Stimulated activated CD8-positive, alpha-beta memory T cell treated with anti-CD3 and anti-CD28 coated beads, Interleukin-2, amount 100 ng/mL, for 1 hour (primary cell): ENCODE data around the gene CALN1.
"Not testable (repeated sequence)": the region's sequence is repeated elsewhere in the genome, so short reads cannot be mapped to it uniquely, and the experiment has no call there.

Experiments
- DNase-seq, 2 donors: peaks; one replicate each; pipeline ENCODE4 v3.0.0-alpha.2; 2020; ENCODE audit warnings: low read depth in 2 of 2

Gene CALN1

DNA sequence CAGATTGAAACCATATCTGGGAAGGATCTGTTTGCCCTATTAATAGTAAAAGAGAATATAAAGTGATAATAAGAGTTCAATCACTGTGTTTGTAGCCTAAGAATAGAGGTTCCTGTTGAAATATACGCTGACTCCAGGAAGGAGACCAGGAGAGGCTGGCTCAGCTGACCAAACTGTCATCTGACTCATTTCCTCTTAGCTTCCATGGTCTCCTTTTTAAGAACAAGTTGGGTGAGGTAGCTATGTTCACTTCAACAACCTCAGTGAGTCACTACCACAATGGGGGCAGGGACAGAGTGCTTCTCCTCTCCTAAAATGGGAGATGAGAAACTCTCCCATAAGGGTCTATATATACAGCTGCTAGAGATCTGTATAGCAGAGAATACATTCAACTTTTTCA is 543.3 kb downstream of the CALN1 start:
- DNase-seq, result no peak

DNA sequence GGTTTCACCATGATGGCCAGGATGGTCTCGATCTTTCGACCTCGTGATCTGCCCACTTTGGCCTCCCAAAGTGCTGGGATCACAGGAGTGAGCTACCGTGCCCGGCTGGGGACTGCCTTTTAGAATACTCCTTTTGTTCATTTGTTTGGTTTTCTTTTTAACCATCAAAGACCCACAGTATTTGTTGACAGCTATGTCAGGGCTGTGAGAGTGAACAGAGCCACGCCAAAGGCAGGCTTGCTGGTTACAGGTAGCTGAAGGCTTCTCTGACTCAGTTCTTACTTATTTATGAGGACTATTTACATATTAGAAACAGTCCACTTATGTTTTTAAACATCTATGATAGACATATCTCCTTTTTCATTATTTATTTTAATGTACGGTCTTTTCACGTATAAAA is 544.5 kb downstream of the CALN1 start:
- no peak for DNase-seq

DNA sequence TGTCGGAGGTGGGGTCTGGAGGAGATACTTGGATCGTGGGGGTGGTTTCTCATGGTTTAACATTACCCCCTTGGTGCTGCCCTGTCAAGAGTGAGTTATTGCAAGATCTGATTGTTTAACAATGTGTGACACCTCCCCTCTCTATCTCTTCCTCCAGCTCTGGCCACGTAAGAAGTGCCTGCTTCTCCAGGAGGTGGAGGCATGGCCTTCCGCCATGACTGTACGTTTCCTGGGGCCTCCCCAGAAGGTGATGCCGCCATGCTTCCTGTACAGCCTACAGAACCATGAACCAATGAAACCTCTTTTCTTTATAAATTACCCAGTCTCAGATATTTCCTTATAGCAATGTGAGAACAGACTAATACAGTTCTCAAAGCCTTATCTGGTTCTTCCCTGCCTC is 547.0 kb downstream of the CALN1 start:
- no peak for DNase-seq

DNA sequence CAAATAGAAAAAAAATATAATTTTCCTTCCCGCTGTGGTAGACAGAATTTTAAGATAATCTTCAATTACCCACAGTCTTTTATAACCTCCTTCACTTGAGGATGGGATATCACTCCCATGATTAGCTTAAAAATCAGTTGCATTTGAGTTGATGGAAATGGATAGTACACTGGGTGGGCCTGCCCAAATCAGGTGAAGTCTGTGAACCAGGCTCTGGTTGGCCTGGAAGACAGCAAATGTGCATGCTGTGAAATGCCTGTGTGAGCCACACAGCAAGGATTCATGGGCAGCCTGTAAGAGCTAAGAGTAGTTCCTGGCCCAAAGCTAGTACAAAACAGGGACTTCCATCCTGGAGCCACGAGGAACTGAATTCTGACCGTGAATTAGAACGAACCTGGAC is 548.0 kb downstream of the CALN1 start:
- no peak for DNase-seq

DNA sequence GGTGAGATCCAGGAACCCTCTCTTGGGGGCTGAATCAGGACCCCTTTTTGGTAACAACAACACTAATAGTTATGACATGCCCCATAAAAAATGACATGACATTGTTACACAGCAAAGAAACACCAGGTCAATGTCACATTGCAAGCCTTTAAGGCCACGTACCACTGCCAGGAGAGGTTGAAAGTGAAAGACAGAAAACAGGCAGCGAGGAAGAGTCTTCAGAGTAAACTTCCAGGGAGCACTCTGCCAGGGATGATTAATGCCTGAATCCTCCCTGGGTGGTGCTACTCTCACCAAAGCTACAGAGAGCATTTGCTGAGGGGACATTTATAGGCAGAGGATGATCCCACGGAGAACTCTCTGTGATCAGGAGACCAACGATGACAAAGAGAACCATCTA is 551.6 kb downstream of the CALN1 start:
- no peak for DNase-seq

DNA sequence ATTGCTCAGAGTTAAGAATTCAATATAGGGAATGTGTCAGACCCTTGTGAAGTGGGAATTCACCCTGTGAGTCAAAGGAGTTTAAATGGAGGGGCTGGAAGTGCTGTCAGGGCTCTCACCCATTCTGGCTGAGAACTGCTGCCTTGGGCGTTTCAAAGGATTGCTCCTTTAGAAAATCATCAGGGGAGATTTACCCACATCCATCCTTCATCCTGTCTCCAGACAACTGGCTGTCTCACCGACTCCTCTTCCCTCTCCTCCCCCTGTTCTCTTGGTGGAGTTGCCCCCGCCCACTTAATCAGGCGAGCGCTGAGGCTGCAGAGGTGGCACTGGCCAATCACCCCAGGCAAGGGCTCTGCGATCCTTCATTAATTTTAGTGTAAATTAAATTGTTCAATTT is 554.8 kb downstream of the CALN1 start:
- no peak for DNase-seq

DNA sequence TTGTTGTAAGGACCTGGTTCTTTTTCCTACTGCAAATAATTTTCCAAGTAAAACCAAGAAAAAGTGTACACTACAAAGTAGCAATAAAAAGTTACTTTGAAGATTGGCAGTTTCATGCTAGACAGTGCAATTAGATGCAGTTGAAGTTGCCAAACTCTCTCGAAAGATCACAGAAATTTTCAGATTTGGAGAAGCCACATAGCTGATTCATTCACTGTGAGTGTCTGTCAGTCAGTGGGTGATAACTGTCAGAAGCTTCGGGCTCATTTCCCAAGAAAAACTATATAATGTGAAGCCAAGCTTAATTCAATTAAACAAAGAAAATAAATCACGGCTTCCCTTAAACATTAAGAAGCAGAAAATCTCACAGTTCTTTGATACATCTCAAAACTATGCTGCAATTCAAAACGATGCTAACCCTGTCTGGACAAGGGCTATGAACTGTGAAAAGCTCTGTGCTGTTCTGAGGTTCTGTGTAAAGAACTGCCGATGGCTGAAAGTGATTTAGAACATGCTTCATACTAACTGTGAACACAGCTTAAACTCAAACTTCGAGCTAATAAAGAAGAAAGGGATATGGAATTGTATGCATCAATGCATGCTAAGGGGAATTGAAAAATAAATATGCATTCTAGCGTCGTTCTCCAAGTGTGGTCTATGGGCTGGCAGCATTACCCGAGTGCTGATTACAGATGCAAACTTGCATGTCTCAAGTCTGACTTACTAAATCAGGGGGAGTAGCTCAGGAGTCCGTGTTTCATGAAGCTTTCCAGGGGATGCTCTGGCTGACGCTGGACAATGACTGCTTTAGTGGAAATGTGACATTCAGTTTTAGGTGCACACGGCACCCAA is 557.4 kb downstream of the CALN1 start:
- no peak for DNase-seq

DNA sequence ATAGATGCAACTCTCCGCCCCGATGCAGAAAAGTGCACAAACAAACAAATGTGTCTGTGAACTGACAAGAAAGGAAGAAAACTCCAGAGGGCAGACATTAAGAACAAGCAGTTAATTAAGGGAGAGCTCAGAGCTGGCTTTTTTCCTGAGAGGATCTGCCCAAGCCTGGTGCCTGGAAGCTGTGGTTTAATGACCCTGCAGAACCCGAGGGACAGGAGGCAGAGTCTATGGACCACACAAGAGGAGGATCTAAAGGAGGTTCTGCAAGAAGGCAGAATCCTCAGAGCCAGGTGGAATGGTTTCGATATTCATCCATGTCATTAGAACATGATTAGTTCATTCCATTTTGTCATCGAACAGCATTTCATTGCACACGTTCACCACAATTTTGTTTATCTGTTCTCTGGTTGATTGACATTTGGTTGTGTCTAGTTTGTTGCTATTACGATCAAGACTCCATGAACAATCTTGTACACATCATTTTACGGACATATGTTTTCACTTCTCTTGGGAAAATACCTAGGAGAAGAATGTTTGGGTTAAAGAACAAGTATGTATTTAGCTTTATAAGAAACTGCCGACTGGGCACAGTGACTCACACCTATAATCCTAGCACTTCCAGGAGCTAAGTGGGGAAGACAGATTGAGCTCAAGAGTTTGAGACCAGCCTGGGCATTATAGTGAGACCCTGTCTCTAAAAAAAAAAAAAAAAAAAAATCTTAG is 560.2 kb downstream of the CALN1 start:
- no peak for DNase-seq

DNA sequence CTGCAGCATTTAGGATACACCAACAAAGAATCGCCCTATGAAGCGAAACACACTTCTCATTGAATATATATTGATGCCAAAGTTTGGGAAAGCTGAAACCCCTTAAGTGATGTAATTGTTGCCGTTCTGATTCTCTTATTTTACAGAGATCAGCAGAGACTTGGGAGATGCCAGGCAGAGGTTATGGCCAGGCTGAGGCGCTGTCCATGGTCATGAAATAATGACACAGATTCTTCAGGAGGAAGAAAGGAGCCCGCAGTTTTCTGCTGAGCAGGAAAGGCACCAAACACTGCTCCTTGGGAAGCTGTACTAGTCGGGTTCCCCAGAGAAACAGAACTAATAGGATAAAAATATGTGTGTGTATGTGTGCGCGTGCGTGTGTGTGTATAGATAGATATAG is 566.0 kb downstream of the CALN1 start:
- DNase-seq, result no peak

DNA sequence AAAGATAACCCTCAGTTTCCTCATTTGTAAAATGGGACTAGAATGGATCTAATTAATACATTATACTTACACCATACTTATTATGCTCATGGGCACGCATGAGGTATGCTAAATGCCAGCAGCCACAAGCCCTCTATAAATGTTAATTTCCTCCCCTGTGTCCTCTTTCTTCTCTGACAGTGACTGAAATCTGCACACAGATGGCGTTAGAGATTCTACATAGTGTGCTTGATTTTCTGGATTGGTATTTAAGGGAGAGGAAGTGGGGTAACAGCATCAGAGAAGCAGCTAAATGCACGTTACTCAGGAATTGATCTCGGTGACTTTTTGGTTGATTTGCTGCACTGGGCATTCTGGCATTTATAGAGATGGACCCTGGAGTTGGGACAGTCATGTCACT is 568.5 kb downstream of the CALN1 start:
- no peak for DNase-seq

DNA sequence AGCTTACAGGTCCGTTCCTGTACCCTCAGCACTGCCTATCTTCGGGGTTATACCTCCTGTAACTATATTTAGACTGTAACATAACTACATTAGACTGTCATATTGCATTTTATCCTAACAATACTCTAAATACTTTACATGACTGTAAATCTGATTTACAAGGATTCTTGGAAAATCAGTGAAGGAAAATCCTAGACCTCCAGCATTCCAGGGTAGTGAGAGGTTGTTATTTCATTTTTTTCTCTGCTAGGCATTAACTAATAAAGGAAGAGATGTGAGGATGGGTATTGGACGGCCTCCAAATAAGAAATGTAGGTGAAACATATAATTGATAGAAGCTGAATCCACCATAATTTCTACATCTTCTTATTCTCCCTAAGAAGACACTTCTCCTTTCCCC is 569.4 kb downstream of the CALN1 start:
- DNase-seq, result no peak

DNA sequence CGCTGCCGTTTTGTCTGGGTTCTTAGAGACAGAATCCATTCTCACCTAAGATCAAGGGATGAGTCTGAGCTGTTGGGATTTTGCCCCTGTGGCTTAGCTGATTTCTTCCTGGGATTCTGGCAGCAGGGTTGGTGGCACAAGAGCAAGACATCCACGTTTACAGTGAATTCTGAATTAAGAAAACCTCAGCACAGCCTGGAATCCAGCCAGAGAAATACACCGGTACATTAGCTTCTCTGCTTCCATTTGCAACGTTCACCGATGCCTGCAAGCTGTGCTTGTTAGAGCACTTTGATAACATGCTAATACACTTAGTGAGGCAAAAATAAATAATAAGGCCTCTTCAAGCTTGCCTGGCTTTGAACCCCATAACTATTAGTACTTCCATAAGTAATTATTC is 569.8 kb downstream of the CALN1 start:
- no peak for DNase-seq

DNA sequence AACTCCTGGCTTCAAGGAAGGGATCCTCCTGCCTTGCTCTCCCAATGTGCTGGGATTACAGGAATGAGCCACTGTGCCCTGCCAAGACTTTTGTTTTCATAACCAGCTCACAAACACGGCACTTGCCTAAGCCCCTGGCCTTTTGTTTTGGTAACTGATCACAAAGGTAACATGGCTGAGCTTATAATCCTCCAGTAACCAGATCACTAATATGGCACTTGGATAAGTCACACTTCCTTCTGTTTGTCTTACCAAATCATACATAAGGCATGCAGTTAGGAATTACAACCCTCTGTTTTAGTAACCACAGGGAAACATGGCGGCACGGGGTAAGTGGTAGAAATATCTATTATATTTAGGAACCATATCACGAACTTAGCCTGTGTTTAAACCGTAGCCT is 577.1 kb downstream of the CALN1 start:
- no peak for DNase-seq

DNA sequence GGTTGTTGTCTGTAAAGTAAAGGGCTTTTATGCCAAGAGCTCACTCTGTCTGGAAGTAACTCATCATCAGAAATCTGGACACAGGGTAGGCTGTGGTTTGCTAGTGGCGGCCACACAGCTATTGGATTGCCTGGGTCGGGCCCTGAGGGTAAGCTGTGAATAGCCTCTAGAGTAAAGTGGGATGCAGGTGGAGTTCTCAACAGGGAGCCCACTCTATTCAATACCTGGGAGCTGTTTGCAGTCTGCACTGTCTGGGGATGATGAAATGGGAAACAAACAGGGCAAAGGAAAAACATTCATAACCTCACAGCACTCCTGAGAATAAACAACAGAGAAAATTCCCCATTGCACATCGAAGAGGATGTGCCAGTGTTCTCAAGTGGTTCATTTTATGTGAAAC is 582.6 kb downstream of the CALN1 start:
- no peak for DNase-seq

DNA sequence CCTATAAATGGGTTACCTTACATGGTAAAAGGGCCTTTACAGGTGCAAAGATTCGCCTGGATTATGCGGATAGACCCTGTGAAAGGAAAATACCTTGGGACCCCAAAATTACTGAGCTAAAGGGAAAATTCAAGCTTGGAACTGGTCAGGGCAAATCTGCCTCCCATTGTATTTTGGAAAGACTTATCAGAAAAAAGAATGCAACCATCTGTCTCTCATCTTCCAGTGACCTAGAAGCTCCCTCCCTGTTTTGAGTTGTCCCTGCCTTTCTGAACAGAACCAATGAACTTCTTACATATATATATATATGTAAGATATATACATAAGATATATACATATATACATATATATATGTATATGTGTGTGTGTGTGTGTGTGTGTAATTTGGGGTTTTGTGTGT is 583.8 kb downstream of the CALN1 start:
- no peak for DNase-seq

DNA sequence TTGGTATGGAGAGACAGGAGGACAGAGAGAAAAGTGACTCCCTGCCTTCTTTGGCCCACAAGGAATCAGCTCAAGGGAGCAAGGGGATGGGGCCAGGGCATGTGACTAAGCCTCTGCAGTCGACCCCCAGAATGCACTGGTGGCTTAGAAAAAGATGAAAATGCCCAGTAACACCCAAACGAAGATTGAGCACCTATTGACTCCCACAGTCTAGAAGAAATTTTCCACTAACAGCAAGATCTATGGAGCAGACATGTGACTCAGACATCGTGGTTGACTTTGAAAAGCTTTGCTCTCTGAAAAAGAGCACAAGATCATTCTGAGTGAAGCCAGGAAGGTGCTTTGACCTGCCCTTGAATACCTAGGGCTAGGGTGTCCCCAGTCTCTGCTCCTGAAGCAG is 586.0 kb downstream of the CALN1 start:
- no peak for DNase-seq

DNA sequence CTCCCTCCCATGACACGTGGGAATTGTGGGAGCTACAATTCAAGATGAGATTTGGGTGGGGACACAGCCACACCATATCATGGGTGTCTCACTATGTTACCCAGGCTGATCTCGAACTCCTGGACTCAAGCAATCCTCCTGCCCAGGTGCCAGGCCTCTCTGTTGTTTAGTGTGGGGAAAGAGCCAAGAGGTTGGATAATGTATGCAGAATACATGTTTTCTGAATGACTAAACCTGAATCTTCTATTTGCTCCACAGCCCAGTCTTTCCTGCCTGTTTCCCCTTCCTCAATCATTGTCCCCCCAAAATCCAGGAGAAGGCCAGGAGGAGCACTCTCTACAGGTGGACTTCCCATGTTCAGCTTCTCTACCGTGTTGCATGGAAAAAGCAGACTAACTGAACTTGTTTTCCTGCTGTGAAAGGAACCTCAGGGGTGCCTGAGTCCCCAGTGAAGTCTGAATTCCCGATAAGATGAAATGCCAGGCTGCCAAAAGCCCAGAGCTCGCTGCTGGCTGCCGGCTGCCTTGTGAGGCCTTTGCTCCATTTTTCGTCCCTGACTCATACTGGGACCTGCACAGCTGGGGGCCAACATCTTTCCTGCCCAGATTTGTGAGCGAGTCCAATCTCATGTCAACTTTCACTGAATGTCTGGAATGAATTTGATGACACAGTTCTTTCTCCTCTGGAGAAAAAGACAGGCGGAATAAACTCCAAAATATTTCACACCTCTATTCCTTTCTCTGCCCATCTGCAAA is 588.0 kb downstream of the CALN1 start:
- no peak for DNase-seq

DNA sequence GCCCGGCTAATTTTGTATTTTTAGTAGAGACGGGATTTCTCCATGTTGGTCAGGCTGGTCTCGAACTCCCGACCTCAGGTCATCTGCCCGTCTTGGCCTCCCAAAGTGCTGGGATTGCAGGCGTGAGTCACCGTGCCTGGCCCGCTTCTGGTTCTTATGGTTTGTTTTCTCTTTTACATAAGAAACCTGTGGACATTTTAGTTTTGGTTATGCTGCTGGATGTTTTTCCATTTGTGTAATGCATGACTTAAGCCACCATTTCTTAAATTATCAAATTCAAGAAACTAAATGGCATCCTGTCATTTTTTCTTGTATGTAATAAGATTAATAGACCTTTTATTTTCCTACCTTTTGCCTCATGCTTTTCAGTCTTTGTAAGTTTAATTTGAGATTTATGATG is 589.7 kb downstream of the CALN1 start:
- DNase-seq, result not testable (repeated sequence)

DNA sequence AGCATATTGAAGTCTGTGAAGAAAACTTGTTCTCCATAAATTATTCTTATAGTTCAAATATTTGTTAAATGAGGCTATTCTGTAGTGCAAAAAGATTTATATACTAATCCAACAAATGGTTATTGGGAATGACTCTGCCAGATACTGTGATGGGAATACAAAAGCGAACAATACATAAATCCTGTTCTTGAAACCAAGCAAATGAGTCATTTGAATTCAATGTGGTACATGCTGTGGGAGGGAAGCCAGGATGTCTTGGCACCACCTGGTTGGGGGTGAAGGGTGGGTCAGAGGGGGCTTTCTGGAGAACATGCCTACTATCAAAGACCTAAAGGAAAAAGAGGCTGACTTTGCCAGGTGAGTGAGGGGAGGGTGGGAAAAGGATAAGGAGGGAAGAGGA is 594.2 kb downstream of the CALN1 start:
- DNase-seq, result no peak

DNA sequence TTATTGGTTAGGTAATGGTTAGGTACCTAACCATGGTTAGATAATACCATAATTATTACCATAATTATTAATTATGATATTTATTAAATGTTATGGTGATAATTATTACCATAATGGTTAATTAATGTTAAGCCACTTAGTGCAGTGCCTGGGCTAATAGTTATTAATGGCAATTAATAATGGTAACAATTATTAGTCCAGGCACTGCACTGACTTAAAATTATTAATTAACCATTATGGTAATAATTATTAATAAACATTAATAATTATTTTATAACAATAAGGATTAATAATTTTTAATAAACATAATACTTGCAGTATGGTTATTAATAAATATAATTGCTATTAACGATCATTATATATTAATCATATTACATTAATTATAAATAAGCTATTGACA is 604.0 kb downstream of the CALN1 start:
- DNase-seq, result no peak

DNA sequence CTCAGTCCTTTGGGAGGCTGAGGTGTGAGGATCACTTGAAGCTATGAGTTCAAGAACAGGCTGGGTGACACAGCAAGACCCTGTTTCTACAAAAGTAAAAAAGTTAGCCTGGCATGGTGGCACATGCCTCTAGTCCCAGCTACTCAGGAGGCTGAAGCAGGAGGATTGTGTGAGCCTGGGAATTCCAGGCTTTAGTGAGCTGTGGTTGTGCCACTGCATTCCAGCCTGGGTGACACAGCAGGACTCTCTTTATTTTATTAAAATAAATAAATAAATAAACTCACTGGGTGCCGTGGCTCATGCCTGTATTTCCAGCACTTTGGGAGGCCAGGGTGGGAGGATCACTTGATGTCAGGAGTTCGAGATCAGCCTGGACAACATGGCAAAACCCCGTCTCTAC is 607.9 kb downstream of the CALN1 start:
- no peak for DNase-seq

DNA sequence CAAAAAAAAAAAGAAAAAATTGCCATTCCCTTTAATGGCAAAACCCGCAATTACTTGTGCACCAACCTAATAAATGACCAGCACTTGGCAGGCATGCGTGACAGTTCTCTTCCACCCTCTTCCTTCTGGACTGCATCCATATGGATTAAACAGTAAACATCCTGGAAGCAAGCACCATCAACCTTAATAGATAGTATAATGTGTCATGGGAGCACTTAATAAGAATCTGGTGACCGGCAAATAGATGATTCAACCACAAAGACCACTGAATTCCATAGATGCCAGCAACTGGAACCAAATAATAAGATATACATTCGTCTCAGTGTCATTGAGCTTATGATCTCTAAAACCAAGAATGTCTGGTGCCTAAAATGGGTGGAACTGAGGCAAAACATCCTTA is 610.2 kb downstream of the CALN1 start:
- DNase-seq, result no peak

DNA sequence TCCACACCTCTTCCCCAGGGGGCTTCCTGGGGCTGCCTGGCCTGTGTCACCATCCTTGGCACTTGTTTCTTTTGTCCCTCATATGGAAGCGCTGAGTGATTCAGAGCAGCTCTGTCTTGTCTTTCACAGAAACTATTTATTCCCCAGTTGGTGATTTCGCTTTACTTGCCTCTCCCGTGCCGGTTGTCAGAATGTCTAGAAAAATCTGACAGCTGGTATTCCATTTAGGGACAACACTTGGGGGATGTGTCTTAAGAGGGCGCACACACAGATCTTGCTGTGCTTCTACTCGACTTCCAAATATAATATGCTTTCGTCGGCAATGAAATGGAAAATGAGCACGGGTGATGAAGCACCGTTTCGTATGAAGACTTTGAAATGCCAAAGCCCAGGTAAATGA is 611.8 kb downstream of the CALN1 start:
- no peak for DNase-seq
